ENCODE results near the gene BEND6.
"Not testable (repeated sequence)": the region's sequence is repeated elsewhere in the genome, so short reads cannot be mapped to it uniquely, and the experiment has no call there.

Gene BEND6

DNA sequence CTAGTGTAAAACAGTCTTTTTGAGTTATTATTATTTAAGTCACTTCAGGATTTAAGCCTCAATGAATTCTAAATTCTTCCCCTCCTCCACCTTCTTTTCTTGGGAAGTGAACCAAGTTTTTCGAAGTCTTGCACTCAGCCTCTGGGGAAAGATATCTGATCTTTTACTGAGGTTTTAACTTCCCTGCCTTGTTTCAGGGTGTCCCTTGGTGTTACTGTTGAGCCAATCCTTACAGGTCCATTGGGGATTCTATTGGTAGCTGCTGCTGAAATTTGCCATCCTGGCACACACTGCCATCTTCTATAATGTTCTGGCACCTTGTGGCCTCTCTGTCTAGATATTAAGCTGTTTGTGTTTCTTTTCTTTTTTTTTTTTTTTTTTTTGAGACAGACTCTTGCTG, 31.7 kb downstream of the BEND6 start:
- DNase-seq, result no peak

DNA sequence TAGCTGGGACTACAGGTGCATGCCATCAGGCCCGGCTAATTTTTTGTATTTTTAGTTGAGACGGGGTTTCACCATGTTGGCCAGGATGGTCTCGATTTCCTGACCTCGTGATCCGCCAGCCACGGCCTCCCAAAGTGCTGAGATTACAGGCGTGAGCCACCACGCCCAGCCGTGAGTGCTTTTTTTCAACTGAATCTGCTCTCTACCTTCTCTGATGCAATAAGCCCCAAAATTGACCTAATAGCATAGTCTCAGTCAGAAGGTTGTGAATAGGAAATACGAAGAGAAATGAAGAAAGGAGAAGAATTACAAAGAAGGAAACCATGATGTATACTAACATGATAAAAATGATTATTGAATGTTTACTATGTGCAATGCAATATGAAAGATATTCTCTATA, 33.2 kb downstream of the BEND6 start:
- no peak for DNase-seq

DNA sequence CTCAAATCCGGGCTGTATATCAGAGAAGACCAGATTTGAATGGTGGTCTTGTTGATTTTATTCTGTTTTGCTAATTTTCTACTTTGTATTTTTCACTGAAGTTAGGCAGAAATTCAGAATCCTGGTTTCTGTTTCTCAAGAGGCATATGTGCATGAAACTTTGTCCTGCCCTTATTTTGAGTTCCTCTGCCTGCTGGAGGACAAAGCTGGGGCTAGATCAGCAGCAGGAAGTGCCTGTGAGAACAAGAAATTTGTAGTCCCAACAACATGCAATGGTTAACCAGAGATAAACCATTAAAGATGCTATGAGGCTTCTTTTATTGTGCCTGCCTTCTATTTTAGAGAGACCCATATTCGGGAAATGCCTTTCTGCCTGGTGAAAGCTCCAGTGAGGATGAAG, 37.1 kb downstream of the BEND6 start:
- DNase-seq, result no peak

DNA sequence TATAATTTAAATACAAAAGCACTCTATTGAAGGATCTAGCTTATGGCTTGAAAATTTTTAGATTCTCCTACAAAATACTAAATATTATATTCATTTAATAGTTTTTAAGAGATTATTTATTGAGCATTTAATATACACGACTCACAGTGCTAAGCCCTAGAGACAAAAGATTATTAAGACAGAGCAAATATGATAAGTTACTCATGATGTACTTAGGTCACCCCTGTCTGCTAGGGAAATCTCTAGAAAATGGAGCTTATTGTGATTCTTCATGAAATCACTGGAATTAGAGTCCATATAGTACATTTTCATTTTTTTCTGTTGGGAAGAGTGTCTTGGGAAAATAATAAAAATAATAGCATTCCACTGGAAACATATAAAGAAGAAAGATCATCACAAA, 37.8 kb downstream of the BEND6 start:
- no peak for DNase-seq

DNA sequence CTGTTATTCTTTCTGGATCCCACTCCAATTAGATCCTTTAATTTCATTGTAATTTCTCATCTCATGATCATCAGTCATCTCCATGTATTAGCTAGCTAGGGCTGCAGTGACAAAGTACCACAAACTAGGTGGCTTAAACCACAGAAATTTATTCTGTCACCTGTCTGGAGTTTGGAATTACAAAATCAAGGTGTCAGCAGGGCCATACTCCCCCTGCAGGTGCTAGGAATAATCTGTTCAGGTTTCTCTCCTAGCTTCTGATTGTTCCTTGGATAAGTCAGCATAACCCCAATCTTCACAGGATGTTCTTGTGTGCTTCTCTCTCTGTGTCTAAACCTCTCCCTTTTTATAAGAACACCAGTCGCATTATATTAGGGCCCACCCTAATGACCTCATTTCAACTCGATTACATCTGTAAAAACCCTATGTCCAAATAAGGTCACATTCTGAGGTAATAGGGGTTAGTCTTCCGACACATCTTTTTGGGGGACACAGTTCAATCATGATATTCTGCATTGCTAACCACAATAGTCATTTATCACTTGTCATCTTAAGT, 40.5 kb downstream of the BEND6 start:
- DNase-seq, result no peak

DNA sequence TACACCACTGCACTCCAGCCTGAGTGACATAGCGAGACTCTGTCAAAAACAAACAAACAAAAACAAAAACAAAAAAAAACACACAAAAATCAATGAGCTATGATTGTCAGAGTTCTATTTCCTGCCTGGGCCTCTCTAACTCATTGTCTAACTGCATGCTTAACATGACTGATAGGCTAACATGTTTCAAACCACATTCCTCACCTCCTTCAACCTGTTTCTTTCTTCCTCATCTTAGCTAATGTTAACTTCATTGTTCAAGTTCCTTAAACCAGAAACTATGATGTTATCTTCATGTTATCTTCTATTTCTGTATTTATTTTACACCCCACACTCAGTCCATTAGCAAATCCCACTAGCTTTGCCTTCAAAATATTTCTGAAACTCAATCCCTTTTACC, 41.5 kb downstream of the BEND6 start:
- no peak for DNase-seq

DNA sequence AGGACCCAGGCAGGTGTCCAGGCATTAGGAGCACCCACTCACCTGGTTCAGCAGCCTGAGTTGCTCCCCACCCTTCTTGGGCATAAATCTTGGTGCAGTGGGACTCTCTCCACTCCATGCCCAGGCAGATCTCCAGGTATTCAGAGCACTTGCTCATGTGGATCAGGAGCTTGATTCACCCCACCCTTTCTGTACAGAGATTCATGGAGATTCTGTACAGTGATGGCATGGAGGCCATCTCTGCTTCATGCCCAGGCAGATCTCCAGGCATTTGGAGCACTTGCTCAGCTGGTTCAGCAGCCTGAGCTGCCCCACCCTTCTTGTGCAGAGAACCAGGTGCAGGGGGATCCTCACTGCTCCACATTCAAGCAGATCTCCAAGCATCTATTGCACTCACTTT, 44.1 kb downstream of the BEND6 start:
- DNase-seq, result no peak

DNA sequence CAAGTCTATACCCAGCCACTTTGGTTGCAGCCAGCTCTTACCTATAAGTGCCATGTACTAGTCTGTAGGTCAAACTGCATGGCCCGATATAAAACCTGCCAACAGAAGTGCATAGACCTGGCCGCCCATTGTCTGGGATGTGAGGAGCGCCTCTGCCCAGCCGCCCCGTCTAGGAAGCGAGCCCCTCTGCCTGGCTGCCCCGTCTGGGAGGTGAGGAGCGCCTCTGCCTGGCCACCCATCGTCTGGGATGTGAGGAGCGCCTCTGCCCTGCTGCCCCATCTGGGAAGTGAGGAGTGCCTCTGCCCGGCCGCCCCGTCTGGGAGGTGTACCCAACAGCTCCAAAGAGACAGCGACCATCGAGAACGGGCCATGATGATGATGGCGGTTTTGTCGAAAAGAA, 44.8 kb downstream of the BEND6 start:
- not testable (repeated sequence) for DNase-seq

DNA sequence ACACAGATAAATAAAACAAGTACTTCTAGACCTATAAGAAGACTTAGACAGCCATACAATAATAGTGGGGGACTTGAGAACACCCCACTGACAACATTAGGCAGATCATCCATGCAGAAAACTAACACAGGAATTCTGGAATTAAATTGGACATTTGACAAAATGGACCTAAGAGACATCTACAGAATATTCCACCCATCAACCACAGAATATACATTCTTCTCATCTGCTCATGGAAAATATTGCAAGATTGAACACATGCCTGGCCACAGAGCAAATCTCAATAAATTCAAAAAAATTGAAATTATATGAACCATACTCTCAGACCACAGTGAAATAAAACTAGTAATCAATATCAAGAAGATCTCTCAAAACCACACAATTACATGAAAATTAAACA, 47.3 kb downstream of the BEND6 start:
- DNase-seq, result no peak

DNA sequence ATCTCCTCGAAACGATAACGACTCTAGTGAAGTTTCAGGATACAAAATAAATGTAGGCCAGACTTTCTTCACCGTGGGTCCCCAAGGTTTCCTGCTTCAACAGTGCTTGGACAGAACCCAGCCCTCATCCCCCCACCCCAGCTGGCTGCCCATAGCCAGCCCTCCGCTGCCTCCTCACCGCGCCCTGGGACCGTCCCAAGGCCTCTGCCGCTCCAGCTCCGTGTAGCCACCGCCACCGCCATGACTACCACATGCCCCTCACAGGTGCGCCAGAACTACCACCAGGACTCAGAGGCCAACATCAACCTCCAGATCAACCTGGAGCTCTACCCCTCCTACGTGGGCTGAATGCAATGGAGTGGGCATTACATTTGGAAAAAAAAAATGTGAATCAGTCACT, 49.4 kb downstream of the BEND6 start:
- no peak for DNase-seq

DNA sequence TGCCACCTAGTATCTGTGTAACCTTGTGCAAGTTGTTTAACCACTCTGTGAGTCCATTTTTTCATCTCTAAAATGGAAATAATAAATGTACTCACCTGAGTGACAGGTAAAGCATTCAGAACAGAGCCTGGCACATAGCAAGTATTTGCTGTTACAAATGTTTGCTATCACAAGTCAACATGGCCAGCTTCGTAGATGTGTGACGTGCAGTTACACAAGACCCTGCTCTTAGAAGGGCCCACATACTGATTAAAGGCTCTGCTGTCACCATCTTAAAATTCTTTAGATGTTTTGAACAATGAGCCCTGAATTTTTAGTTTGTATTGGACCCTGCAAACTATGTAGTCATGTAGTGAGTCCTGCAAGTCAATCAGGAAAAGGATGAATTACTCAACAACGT, 51.2 kb downstream of the BEND6 start:
- no peak for DNase-seq

DNA sequence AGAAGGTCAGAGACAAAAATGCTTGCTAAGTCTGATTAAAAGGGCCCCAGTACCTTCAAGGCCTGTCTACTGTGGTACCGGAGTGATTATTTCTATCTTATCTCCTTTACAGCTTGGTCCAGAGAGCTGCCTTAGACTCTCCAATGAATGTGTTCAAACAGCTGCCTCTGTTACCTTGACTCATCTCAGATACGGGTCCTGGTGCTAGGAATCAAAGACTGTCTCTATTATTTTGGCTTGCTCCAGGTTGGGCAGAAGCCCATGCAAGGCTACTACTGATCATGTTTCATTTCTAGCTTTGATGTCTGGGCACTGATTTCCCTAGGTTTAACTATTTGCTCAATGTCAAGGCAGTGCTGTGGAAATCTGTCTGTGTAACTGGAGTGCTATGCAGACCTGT, 53.2 kb downstream of the BEND6 start:
- not testable (repeated sequence) for DNase-seq

DNA sequence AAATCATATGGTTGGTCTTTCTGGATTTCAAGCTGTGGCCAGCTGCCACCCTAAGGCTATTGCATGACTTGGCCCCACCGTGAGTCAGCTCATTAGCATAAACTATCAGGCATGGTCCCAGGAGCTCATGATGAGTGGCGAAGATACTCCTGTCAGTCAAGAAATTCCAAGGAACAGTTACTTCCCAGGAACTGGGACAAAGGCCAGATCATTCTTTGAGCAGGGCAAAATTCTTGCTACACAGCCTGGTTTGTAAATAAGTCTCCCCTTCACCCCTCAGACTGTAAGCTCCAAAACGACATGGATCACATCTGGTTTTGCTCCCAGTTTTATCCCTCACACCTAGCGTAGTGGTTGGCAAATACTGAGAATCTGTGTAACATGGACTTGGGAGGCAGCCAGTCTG, 58.6 kb downstream of the BEND6 start:
- no peak for DNase-seq

DNA sequence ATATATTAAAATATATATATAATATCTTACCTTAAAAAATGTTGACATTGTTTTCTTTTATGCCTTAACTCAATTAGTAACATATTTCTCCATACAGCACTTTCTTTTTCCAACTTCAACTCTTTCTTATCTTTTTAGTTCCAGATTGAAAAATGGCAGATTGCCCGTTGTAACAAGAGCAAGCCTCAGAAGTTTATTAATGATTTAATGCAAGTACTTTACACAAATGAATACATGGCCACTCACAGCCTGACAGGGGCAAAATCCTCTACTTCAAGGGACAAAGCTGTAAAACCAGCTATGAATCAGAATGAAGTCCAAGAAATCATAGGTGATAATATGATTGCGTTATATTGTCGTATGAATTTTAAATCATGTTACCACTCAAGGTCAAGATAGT, 62.2 kb downstream of the BEND6 start:
- DNase-seq, result no peak

DNA sequence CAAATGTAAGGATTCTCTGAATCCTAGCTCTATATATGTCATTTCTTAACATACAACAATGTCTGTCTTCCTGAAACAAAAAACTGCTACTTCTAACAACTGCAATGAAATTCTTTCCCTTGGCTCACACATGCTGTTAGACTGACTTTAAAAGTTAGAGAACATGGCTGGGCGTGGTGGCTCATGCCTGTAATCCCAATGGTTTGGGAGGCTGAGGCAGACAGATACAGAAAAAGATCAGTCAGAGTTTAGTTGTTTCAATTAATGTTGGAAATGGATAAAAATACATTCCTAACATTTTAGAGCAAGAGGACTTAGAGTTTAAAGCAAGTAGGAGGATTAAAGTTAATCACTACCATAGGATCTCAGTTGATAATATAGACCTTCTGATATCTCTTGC, 62.9 kb downstream of the BEND6 start:
- DNase-seq, result no peak

DNA sequence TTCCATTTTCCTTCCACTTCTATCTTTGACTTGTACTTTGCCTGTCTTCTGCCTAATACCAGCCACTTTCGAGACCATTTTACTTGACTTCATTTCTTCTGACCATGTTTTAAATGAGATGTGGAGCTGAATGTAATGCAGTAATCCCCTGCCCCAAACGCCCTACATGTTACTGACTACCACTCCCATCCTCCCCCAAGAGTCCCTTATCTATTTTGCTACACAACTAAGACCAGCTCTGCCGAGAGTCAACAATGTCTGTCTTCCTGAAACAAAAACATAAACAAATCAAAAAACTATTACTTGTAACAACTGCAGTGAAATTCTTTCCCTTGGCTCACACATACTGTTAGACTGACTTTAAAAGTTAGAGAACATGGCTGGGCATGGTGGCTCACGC, 64.5 kb downstream of the BEND6 start:
- DNase-seq, result no peak

DNA sequence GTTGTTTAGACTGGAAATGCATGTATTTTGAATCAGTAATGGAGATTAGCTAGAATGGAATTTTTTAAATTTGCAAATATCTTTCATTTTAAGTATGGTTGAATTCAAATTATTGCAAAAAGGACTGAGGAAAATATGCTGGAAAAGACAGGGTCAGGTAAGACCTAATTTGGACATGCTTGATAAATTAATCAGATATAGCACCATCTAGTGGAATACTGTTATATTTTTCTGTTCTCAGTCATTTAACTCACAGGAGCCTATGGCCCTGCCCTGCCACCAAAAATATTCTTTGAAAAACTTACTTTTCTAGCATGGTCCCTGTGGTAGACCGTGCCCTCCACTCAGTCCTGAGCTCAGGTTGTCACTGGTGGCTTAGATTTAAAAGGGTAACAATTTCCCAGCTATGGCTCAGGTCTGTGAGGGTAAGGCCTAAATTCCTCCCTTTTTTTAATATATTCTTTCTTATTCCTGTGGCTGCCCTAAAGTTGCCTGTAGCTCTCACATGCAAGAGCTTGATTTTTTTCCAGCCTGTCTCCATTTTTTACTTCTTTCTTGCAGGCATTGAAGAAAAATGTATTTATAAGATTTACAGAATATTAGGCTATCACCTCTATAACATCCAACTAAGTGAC, 66.3 kb downstream of the BEND6 start:
- DNase-seq, result peak; percentile 31

DNA sequence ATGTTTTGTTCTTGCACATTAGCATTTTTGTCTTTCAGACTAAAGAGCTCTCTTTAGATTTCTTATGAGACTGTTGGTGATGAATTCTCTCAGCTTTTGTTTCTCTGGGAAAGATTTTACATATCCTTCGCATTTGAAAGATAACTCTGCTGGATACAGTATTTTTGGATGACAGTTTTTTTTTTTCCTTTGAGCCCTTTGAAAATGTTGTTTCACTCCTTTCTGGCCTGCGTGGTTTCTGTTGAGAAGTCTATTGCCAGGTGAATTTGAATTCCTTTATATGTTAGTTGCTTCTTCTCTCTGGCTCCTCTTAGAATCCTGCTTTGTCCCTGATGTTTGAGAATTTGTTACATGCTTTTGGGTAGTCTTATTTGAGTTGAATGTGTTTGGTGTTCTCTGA, 69.4 kb downstream of the BEND6 start:
- no peak for DNase-seq

DNA sequence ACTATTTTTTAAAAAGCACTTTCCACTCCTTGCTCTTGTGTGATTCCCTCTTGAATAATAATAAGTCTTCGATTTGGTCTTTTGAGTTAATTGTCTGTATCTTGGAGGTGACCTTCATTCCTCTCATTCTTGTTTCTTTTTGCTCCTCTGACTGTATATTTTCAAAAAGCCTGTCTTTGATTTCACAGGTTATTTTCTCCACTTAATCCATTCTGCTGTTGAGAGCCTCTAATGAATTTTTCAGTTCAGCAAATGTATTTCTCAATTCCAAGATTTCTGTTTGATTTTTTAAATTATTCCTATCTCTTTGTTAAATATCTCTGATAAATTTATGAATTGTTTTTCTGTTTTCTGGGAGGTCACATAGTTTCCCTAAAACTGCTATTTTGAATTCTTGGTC, 69.9 kb downstream of the BEND6 start:
- DNase-seq, result no peak

DNA sequence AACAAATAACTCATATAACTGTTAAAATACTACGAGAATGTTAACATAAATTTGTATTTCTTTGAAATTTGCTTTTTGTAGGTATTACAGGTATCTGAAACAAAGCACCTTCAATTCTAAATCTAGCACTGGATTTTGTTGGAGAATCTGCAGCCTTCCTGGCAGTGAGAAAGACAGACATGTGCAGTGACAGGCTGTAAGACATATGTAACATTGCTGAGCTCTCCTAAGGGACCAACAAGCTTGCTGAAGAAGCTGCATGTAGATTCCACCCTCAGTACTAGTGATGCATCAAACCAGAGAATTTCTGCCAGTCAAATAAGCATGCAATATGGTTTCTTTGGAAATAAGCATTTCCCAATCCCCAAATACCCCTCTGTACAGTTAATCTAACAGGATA, 71.1 kb downstream of the BEND6 start:
- no peak for DNase-seq

DNA sequence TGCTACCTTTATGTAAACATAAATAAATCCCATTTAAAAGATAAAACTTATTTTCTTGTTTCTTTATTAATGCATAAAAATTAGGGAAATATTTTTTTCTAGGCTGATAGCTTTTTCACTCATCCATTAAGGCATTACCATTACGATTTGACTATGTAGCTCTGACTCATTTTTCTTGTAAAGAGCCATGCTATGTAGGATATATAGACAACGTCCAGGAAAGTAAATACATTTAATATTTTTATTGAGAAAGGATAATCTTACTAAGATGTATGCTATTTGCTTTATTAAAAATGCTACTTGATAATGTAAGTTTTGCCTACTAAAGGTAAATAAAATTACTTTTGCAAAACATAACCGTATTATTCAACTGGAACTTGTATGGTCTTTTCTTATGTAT, 72.4 kb downstream of the BEND6 start:
- DNase-seq, result no peak

DNA sequence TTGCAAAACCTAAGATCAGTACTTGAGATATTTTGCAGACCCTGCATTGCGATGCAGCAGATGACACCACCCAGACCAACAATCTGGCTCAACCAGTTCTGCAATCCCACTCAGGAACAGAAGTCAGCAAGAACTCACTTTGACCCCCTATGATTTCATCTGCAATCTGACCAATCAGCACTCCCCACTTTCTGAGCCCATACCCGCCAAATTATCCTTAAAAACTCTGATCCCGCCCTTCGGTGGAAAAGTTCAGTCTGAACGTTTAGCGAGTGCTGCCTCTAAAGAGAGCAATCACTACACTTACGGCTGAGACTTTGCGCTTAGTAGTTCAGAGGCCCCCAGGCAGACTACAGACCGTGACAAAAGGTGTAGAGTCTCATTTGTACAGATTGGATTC, 74.3 kb downstream of the BEND6 start:
- no peak for DNase-seq

DNA sequence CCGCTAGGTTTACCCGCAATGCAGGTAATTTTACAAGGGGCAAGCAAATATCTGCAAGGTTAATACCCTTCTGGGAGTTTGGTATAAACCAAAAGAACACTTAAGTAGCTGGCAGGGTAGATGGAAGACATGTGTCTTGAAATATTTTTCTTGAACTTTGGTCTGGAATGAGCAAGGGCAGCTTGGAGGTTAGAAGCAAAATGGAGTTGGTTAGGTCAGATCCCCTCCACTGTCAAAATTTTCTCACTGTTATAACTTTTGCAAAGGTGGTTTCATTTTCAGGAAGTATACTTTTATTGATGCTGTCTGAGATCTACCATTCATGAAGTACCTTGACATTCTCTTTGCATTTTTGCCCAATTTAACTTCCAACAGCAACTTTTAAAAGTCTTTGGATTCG, 78.3 kb downstream of the BEND6 start:
- DNase-seq, result no peak

DNA sequence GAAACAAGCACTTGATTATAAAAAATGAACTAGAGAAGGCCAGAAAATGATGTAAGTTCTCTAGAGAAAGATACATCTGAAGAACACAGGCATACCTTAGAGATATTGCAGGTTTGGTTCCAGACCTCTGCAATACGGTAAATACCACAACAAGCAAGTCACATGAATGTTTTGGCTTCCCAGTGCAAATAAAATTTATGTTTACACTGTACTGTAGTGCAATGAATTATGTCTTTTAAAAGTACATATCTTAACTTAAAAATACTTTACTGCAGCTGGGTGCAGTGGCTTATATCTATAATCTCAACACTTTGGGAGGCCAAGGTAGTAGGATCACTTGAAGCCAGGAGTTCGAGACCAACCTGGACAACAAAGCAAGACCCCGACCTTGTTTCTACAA, 80.6 kb downstream of the BEND6 start:
- no peak for DNase-seq

DNA sequence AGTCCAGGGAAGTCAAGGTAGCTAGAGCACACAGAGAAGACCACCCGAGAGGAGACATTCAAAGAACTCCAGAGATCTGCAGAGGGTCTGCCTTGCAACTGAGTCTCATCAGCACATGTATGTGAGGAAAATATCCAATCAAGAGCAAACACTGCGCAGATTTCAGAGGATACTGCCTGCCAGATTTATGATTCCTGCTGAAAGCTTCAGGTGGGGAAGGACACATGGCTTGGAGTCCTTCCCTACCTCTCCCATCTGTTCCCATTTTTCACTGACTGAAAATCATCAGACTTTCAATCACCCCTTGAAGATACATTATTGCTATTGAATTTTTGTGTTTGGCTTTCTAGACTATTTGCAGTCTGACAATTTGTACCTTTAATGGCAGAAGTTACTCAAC, 84.0 kb downstream of the BEND6 start:
- DNase-seq, result no peak

DNA sequence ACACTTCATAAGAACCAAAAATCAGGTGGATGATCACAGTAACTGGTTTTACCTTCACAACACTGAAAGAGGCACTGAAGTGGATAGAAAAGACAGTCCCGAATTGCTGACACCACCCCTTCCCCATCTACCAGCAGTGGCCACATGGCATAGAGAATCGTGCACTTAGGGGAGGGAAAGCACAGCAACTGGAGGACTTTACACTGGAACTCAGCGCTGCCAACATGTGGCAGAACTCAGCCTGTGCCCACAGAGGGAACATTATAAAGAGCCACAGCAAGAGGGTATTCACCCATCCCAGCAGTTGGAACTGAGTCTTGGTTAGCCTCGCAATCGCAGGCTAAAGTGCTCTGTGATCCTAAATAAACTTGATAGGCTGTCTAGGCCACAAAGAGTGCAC, 85.1 kb downstream of the BEND6 start:
- no peak for DNase-seq
